ENCODE results near the gene INSYN2A. TPM values are rescaled to one million over a fixed set of nuclear protein-coding genes. Genes with fewer than 3 reads are reported as not detected.
A peak's percentile ranks its signal among the peaks of the same experiment; 100 is the strongest.

INSYN2A gene
- total RNA-seq, 1 donor from 2014 or later = not detected

DNA sequence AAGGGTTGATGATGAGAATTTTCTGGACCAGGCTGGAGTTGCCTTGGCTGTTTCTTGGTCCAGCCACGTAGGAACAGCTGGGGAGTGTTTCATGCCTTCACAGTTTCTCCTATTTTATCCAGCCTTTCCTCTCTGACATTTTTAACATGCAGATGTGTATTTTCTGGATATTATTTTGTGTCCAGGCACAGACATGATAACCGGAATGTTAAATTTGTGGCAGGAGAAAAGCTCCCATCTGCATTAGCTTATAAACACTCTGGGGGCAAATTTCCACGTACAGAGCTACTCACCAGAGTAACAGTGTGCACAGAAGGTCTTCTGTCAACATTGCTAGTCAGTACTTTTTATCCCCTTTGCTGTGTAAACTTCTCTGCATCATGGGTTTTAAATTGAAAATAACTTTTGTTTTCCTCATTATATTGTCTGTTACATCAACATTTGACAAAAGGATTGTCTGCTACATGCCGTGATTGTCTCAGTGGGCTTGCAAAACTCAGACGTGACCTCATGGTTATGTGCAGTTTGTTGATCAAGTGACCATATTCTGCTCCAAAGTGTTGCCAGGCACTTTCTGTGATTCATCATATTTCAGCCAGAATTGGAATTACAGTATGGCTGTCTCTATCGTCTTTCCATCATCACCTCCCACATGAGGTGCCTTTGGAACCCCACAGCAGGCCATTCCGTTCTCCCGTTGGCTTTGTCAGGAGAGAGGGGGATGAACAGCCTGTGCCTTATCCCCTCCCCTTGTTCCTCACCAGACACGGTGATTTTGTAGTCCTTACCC is 41.4 kb downstream of the INSYN2A start:
- no peak for DNase-seq (ENCODE audit: low read depth, low spot score)

DNA sequence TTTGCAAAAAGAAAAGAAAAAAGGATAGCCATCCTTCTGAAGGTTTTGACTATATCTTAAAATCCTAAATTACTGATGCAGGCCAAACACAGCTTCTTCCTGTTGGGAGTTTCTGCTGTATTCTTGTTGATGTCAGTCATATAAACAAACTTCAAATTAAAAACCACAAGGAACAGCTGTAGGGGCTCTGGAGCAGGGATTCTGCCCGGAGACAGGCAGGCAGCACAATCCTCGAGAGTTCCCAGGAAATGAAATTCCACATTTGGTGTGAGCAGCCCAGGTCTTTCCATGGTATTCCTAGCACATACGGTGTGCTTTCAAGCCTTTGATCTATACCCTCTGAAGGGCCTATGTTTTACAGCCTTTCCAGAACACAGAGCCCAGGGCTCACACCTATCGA is 43.2 kb downstream of the INSYN2A start:
- no peak for DNase-seq (ENCODE audit: low read depth, low spot score)

DNA sequence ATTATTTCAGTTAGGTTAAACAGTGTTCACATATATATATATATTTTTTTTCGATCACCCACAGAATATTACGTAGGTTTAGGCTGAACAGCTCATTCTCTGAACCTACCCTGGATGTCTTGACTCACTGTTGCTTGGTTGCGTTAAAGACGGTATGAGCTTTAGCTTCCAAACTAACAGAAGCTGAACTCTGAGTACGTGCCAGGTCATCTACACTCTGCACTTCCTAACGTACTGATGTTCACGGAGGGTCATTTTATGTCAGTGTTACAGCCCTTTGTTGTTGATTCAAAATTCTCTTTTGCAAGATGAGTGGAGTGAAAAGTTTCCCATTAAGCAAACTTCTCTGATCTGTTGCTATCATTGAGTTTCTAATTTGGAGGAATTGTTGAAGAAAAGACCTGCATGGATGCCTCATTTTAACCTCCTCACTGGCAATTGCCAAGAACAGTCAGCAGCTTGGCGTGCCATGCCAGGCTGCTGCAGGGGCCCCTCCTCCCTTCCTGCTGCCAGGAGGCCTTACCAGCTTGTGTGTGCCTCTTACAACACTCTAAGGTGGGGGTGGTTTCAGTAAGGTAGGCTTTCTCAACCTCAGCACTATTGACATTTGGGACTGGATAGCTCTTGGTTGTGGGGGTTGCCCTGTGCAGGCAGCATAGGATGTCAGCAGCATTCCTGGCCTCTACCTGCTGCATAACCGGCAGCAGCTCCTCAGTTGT is 44.3 kb downstream of the INSYN2A start:
- no peak for DNase-seq (ENCODE audit: low read depth, low spot score)

DNA sequence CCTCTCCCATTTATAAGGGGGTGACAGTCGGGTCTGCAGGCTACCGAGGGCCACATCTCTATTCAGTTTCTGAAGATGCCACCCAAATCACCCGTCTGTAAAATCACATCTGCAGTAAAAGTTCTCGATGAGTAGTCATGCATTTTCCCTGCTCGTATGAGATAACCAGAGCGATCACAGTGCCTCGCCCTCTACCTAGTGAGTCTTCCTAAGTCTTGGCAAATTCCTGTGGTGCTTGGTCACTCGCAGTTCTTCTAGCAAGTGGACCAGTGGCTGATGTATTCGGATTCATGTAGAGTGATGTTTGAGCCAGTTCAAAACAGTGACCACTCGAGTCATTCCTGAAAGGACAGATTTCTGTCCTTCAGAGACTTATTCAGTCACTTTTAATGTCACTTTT is 44.9 kb downstream of the INSYN2A start:
- no peak for DNase-seq (ENCODE audit: low read depth, low spot score)

DNA sequence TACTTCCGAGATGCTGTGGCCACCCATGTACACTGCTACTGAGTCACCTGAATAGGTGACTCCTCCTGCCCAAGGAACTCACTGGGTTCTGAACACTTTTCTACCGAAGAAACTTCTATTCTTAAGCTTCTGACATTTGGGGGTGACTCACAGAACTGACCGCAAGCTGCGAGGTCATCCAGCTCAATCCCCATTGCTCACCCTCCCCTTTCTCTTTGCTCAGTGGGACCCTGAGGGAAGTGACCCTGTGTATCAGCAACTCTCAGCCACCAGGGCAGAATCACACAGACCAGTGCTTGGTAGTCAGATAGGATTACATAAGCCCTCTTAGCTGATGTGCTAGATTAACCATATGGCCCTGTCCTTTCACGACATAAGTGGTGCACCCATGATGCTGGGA is 46.3 kb downstream of the INSYN2A start:
- DNase-seq (ENCODE audit: low read depth, low spot score) = no peak

DNA sequence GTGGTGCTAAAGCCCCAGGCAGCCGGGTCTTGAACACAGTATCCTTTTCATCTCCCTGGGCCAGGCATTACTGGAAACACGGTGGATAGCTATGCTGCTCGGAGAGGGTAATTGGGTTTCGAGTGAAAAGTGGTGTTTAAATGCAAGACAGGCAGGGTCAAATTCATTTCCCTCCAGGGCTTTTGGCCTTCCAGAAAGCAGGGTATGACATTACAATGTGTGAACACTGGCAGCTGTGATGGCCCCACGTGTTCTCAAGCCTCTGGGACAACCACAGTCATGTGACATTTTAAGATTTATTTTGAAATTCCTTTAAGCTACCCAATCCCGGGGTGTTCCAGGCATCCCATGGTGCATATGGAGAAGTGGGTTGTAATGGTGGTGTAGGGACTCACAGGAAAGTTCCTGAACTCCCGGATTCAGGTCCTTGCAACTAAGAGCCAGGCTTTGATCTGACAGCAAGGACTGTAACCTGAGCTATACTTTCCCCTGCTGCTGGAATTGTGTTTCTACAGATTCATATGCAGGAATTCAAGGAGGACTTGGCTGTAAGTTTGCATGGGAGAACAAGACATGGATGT is 46.8 kb downstream of the INSYN2A start:
- DNase-seq (ENCODE audit: low read depth, low spot score) = no peak

DNA sequence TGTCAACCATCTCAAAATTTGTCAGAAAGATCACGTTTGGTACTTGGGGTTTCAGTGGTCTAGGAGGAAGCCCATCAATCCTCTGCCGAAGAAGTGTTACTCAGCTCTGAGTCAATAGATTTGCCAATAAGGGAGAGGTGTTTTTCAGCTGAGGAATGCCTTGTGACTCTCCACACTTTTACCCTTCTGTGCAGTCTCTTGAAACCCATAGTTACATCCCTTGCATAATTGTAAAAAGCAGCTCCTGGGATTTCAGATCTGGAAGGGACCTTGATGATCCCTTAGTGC is 47.5 kb downstream of the INSYN2A start:
- DNase-seq (ENCODE audit: low read depth, low spot score) = peak; percentile 5

DNA sequence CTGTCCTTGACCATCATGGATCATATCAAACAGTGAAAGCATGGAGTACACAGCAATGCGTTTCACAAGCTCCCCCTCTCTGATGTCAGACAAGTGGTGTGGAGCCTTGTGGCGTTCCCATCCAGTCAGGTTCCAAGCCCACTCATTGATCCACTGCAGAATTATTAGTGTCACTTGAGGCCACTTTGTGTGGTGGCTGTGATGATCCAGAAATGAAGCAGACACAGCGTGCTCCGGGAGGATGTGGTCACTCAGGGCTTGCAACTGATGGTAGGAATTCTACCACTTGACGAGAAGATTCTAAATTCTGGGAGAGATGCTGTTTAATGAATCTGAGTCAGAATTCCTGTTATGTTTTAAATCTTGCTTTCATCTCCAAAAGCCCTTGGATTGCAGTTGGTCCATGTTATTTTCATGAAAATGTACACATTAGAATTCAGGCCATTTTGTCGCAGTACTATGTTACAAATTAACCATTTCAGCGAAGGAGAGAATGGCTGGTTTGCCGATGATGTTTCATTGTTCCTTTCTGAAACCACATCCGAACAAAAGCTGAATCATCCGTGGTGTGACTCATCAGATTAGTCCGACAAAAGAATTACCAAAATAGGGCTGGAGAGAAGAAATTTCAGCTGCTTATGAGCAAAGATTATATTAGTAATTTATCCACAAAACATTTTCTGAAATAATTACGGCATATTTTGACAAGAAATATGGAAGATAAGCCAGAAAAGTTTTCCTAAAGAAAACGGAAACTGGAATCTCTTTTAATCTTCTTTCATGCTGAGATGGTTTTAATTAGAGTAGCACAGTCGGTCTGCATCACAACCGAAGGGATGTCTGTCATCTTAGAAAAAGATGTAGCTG is 48.1 kb downstream of the INSYN2A start:
- peak; percentile 68 for DNase-seq (ENCODE audit: low read depth, low spot score)

DNA sequence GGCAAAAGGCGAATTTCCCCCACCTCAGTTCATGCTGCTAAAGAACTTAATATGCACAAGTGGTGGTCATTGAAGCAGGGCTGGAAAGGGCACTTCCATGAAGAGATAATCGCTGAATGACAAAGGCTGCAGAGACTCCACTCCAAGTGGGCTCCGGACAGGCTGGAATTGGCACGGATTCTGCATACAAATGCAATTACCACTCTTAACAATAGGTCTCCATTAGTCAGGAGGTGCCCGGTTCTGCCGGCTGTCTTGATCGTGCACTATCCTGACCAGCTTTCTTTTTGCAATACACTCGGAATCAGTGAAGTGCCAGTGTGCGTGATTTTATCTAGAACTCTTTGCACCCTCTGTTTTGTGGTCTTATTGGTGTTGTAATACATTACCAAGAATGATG is 49.7 kb downstream of the INSYN2A start:
- DNase-seq (ENCODE audit: low read depth, low spot score) = no peak
